ENCODE measurements around the gene MEX3B.
A peak's percentile ranks its signal among the peaks of the same experiment; 100 is the strongest.
"Not testable (repeated sequence)": the region's sequence is repeated elsewhere in the genome, so short reads cannot be mapped to it uniquely, and the experiment has no call there.

The MEX3B gene

GRCh38 chr15:82051664-82052063 lies 5.8 kb upstream of the MEX3B start:
- DNase-seq, result peak in 11 of 58 donors; percentile 1 to 53 (median 17)

- DNase-seq, result peak in 1 of 58 donors; percentile 0
These were observed 3.0 kb upstream of the MEX3B start for GRCh38 chr15:82048811-82049210.

GRCh38 chr15:82047453-82048400 lies 1.9 kb upstream of the MEX3B start:
- DNase-seq, result peak in 11 of 58 donors; percentile 7 to 65 (median 43)

DNA sequence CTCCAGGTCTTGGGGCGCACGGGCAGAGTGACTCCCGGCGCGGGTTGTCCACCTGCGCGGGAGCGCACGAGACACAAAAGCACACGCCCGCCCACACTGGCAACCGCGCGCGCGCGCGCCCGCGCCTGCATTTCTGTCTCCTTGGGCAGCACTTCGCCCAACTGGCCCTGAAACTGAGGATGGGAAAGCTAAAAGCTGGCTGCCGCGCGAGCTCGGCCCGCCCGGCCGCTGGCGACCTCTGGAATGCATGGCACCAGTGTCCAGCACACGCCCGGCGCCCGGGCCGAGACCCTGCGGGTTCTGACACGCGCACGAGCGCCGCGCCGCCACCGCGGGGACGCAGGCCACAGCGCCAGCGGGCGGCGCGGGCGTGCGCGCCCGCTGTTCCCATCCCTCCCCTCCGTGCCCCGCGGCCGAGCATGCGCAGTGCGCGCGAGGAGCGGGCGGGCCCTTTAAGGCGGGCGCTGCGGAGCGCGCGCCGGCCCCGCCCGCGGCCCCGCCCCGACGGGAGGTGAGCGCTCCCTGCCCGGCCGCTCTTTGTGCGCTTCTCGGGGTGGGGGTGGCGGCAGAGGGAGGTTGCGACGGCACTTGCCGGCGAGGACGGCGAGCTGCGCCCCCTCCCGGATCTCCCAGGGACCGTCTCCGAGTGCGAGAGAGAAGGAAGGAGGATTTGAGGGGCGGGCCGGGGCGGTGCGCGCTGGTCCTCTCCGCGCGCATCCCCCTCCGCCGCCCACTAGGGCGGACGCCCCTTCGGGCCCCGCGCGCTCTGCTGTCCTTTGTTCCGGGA lies 1.0 kb upstream of the MEX3B start:
- DNase-seq, result peak in 57 of 58 donors; percentile 24 to 94 (median 83)

- peak in 38 of 58 donors; percentile 20 to 76 (median 52) for DNase-seq
These were observed 483 bp downstream of the MEX3B start for GRCh38 chr15:82045179-82045891.

DNA sequence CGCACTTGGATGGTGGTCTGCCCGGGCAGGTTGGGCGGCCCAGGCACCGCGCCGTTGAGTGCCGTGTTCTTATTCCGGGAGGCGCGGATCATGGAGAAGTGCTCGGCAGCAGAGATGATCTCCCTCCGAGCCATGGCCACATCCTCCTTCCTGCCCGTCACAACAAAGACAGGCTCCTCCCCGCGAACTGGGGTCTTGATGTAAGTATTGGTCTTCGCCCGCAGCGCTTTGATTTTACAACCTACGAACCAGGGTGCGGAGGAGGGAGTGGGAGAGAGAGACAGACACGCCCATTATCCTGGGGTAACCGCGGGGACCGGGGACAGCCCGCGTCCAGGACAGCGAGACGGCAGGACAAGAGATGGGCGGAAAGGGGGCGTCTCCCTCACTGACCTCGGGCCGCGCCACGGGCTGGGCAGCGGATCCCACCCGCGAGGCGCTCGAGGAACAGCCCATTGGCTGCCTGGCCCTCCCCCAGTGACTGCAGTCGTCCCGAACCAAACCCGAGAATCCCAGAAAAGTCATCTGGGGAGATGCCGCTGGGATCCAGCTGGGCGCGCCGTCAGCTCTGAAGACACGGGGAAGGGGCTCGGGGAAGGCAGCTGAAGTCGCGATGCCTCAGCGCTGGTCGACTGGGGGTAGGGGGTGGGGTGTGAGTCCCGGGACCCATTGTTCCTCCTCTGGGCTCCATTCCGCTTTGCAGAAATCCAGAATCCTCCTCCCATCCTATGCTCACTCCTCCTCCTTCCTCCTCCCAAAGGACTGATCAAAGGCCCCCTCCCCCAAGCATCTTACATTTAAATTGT lies 1.2 kb downstream of the MEX3B start:
- peak in 34 of 58 donors; percentile 19 to 71 (median 40) for DNase-seq

DNA sequence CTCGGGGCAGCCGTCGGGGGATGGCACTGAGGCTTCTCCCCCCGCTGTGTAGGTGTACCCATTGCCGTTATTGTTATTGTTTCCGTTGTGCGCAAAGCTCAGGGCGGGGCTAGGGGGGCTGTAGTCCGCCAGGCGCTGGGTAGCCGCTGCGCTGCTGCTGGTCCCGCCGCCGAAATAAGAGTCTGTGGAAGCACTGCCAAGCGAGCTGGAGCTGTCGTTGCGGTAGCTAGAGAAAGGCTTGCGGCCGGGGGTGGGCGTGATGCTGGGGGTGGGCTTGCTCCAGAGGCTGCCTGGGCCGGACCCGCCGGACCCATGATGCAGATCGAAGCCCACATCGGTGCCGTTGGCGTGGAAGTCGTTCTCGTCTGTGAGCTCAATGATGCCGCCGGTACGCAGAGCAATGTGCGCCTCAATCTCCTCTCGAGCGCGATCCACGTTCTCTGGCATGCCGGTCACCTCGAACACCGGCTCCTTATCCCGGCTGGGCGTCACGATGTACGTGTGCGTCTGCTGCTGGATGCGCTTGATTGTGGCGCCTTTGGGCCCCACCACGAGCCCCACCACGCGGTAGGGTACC lies 1.9 kb downstream of the MEX3B start:
- peak in 1 of 58 donors; percentile 51 for DNase-seq

DNA sequence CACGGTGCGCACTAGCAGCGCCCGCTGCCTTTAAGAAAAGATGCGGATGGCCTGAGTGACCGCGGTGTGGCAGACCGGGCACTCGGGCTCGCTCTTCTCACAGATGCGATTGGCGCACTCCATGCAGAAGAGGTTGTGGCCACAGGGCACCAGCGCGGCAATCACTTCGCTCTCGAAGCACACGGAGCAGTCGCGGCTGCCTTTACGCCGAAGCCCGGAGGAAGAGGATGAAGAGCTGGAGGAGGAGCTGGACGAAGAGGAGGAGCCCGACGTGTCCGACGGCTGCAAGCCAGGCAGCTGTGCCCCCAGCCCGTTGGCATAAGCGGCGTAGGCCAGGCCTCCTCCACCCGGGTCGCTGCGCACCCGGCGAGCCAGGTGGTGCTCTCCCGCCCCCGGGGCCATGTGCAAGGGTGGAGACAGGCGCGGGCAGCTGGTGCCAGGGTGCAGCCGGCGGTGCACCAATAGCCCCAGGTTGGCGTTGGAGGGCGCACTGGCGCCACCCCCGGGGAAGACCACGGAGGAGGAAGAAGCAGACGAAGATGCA lies 2.6 kb downstream of the MEX3B start:
- DNase-seq, result no peak

DNA sequence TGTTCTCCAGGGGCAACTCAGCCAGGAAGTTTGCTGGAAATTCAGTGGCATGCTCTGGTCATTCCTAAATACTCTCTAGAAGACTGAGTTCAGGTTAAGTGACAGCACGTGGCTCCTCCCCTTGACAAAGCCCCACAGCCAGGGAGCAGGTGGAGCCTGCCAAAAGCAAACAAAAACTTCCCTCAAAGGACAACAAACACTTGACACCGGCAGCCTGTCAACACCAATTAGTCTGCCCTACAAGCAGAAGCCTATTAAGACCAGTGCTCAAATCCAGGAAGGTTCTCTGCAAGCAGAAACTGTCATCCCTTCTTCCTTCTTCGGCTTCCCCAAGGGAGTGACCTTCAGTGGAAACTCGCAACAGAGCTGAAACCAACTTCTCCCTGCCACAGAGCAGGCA lies 5.0 kb downstream of the MEX3B start:
- DNase-seq, result peak in 4 of 58 donors; percentile 7 to 27 (median 8)

DNA sequence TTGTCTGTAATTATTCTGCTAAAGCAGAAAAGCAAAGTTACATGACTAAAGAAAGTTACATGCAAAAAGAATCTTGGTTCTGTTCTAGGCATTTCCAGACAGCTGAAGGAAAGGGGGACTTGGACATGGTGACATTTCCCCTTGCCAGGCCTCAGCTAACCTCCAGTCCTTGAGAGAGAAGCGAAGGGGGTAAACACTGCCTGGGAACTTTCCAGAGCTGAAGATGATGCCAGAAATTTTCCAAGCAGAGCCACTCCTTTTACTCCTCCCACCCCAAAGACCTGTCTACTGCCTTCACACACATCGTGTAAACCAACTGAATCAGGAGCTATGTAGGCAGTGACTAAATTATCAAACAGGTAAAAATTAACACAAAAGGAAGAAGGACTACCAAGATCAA lies 5.4 kb downstream of the MEX3B start:
- no peak for DNase-seq

GRCh38 chr15:82039871-82040270 lies 5.9 kb downstream of the MEX3B start:
- DNase-seq, result no peak

- DNase-seq, result no peak
These were observed 9.4 kb downstream of the MEX3B start for GRCh38 chr15:82036461-82036860.

GRCh38 chr15:82031871-82032270 lies 13.9 kb downstream of the MEX3B start:
- DNase-seq, result no peak

- no peak for DNase-seq
These were observed 15.6 kb downstream of the MEX3B start for GRCh38 chr15:82030176-82030575.

DNA sequence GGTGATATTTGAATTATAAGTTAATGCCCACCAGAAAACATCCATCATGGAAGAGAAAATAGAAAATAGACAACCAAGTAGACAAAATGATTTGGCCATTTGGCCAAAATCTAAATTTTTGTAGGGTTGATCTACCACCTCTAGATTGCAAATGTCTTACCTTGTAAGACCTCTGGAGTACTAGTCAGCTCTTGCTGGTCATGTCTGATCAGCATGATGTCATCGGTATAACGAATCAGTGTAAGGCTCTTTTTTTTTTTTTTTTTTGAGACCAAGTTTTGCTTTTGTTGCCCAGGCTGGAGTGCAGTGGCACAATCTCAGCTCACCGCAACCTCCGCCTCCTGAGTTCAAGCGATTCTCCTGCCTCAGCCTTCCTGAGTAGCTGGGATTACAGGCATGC lies 17.7 kb downstream of the MEX3B start:
- not testable (repeated sequence) for DNase-seq

DNA sequence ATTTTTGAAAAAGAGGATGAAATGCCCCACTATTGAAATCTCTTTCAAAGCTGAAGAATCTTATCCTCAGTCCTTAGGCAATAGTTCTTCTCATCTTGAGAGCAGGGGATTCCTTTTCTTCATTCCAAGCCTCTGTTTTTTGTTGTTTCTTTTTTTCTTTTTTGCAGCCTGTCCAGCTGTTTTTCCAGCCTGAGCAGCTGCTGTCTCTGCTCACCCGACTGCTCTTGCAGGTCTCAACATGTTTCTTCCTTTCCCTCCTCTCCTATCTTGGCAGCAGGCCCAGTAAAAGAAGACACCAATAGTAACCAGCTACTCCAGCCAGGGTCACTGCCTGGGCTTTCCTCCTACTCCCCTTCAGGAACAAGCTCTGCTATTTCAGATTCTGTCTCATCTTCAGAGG lies 23.8 kb downstream of the MEX3B start:
- DNase-seq, result no peak

GRCh38 chr15:82020625-82021394 lies 25.0 kb downstream of the MEX3B start:
- no peak for DNase-seq

DNA sequence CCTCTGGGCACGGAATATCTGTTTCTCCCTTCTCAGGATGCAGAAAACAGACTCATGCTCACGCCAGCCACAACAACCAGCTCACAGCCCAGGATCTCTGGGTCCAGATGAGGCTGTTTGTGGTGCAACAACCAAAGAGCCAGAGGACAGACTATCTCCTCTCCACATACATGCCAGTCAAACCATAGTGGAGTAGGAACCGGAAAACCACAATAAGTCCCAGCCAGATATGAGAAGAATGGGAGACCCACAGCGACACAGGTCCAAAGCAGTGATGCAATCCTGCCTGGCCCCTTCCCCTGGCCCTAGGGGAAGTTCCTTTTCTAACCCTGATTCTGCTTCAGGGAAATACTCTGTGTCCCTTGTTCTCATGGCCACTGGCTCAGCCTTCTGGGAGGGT lies 27.6 kb downstream of the MEX3B start:
- DNase-seq, result no peak

DNA sequence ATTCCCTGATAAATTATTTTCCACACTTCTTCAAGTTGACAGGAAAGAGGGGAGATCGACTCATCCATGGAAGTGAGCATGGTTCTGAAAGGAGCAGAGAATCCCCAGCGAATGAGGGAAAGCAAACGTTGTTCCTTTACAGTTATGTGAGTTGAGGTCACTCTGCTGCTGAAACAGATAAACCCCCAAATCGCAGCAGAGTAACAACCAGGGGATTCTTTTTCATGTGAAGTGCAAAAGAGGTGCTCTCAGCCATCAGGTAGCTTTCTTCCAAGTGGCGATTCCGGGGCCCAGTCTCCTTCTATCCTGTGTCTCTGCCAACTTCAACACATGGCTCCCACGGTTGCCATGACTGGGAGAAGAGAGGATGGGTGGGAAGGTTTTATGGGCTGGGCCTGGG lies 28.2 kb downstream of the MEX3B start:
- no peak for DNase-seq

Data from anterior cingulate cortex (tissue), 58 donors.